HG02870 (cell line): ENCODE measurements around the gene LRRC26.
A peak's percentile ranks its signal among the peaks of the same experiment; 100 is the strongest.

ENCODE experiments used
- ATAC-seq: cut with Tn5 transposase; IDR thresholded peaks from one replicate; pipeline ENCODE4 v1.9.1; 2021; ENCODE audit warnings: mild to moderate bottlenecking, moderate library complexity; ENCODE audit not compliant: unreplicated experiment

LRRC26 gene

DNA sequence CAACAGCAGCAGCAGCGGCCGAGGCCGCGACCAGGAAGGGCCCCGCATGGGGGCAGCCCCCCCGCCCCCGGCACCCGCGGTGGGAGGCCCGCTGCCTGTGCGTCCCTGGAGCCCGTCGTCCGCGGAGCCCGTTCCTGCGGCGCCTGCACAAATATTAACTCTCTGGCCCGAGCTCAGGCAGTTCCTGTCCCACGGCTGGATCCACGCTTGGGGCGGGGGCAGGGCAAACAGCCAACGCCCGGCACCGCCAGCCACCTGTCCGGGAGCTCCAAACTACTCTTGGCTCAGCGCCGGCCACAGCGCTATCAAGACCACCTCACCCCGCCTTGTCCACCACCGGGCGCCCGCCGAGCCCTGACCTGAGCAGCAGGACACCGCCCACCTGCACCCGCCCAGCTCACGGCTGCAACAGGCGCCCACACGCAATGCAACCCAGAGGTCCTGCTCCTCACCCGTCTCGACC is at the start of gene LRRC26:
Gene LRRC26, minus strand, starts transcription at position 156 of the 463 bp plus-strand sequence. Its CDS starts 108 bp downstream, at position 48.
- ATAC-seq = no peak

DNA sequence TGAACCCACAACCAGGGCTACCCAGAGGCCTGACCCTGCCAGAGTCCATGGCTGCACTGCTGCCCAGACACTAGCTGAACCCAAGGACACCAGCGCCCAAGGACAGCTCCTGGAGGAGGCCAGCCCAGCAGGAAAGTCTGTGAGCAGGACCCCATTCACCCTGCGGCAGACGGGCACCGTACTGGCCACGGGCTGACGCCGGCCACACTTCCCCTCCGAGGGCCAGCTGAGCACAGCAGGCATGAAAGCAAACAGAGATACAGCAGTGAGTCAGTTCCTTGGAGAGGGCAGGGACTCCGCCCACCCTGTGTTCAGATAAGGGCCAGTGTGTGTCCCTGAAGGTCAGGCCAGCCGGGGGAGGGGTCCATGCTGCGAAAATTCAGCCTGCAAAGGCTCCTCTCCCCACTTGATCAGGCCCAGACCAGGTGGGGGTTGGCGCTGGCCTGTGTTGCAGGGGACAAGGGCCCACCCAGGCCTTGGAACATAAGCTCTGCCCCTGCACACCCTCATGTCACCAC is 49.0 kb upstream of the LRRC26 start:
- no peak for ATAC-seq

- no peak for ATAC-seq
Measured at GRCh38 chr9:137218212-137218753, 48.4 kb upstream of the LRRC26 start.

GRCh38 chr9:137217276-137218211 is 47.7 kb upstream of the LRRC26 start:
- ATAC-seq = no peak

DNA sequence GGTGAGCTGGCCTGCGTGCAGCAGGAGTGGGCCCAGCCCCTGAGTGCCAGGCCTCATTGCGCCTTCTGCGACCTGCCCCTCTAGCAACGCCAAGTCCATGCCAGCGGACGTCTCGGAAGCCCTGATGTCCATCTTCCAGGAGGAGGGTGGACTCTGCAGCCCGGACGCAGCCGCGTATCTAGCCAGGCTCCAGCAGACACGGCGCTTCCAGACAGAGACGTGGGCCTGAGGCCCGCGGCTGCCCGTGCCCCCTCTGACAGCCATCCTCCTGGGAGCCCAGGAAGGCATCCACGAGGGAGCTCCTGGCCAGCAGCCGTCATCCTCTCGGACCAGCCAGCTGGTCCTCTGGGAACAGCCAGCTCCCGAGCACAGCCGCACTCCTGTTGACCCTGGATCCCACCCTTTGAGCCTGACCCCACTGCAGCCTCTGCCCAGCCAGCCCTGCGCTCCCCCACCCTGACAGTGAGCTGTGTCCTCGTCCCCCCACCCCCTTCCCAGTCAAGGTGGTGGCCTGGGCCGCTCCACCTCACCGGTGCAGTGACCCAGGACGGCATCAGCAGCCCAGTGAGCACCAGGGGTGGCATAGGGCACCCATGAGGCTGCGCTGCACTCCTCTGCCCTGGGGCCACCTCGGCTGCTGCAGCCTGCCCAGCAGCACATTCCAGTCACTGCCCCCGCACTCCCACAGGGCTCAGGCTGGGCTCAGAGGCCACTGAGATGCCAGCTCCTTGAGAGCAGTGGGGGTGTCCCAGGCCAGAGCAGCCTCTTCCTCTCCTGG is 46.5 kb upstream of the LRRC26 start:
- no peak for ATAC-seq

DNA sequence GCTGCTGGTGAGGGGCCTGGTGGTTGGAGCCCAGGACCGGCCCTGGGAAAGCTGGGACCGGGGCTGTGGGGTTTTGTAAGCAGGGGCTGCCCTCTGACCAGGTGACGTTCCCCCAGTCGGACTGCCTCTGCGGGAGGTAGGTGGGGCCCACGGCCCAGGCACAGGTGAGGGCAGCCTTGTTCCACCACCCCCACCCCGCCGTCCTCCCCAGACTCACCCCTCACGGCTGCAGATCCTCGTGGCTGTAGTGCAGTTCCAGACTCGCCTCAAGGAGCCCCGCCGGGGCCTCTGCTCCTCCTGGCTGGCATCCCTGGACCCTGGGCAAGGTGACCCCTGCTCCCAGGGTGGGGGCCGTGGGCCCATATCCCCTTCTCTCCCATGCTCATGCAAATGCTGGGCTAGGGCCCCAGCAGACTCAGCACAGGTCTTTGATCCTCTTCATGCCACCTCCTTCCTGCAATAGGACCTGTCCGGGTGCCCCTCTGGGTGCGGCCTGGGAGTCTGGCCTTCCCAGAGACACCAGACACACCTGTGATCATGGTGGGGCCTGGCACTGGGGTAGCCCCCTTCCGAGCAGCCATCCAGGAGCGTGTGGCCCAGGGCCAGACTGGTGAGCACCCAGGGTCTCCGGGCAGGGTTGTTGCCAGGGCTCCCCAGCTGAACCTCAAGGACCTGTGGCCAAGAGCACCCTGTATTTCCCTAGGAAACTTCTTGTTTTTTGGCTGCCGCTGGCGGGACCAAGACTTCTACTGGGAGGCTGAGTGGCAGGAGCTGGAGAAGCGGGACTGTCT is 45.5 kb upstream of the LRRC26 start:
- no peak for ATAC-seq

DNA sequence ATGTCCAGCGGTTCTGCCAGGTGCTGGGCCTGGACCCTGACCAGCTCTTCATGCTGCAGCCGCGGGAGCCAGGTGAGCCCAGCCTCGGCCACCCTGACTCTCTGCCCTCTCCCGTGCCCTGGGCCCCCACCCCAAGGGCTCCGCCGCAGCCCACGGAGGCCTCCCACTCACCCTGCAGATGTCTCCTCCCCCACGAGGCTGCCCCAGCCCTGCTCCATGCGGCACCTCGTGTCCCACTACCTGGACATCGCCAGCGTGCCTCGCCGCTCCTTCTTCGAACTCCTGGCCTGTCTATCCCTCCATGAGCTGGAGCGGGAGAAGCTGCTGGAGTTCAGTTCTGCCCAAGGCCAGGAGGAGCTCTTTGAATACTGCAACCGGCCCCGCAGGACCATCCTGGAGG is 44.8 kb upstream of the LRRC26 start:
- ATAC-seq = no peak

DNA sequence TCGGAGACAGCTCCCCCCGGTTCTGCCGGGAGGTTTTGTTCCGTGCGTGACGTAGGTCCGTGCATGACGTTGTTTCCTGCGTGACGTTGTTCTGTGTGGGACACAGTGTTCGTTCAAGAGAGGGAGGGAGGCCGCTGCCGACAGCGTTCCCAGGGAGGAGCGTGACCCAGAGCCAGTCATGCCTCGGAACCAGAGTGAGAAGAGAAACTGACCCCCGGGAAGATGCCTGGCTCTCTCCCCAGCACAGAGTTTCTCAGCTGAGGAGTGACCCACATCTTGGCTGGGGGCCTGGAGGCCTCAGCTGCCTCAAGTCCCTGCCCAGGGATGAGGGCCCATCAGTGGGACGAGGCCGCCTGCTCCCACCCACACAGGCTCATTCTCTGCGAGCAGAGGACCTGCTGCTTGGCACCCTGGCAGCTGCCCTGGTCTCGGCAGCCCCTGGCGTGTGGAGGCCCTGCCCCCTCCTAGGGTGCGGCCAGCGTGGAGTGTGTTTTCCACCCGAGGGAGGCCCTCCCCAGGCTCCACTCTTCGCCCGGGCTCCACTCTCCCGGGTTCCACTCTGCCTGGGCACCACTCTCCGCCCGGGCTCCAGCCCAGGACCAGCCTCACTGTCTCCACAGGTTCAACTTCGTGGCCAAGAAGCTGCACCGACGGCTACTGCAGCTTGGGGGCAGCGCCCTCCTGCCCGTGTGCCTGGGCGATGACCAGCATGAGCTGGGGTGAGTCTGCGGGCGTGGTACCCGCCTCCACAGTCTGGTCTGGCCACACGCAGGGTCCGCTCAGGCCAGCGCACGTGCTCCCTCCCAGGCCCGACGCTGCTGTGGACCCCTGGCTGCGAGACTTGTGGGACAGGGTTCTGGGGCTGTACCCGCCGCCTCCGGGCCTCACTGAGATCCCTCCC is 43.6 kb upstream of the LRRC26 start:
- ATAC-seq = no peak

DNA sequence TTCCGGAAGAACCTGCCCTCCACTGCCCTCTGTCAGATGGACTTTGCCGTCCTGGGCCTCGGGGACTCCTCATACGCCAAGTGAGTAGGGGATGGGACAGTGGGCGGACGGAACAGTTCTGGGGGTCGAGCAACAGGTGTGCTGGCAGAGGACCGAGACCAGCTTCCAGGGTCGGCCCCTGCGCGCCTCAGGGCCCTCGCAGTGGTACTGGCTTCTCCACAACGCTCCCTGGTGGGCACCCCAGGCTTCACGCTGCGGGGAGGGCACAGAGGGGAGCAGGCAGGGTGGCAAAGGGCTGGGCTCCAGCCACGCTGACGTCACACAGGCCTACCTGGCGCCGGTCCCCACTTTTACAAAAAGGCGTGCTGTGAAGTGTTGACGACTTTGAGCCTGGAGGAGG is 42.7 kb upstream of the LRRC26 start:
- no peak for ATAC-seq

GRCh38 chr9:137211532-137211931 is 41.7 kb upstream of the LRRC26 start:
- no peak for ATAC-seq

DNA sequence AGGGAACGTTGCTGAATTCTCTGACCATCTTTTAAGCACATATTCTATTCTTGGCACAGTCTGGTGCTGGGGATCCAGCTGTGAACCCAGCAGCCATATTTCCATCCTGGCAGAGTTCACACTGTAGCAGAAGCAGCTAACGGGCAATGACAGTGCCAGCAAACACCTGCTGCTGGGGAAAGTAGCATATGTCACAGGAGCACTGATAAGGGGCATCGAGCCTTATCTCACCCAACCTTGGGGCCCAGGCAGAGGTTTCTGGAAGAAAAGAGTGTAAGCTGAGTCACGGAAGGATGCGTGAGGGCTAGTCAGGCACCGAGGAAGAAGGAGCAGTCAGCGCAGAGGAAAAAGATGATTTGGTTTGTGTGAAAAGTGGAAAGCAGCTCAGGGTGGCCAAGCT is 36.8 kb upstream of the LRRC26 start:
- ATAC-seq = no peak

GRCh38 chr9:137205126-137206069 is 35.5 kb upstream of the LRRC26 start, which contains the start of the genes NDOR1 and TMEM203:
NDOR1 (plus strand) TSS chr9:137205700; CDS start chr9:137205778, 78 bp downstream.
TMEM203 (minus strand) TSS chr9:137205648; CDS start chr9:137205414, 234 bp downstream.
- ATAC-seq = no peak

- no peak for ATAC-seq
Measured at GRCh38 chr9:137204731-137205125, 34.9 kb upstream of the LRRC26 start.

DNA sequence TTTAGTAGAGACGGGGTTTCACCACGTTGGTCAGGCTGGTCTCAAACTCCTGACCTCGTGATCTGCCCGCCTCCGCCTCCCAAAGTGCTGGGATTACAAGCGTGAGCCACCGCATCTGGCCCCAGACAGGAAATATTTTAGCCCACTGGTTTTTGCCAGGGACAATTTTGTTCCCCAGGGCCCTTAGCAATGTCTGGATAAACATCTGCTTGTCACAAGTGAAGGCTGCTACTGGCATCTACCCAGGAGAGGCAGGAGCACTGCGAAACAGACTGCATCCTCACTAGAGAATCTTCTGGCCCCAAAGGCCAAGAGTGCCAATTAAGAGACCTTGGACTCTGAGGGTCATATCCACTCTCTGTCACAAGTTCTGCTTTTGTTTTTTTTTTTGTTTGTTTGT is 33.1 kb upstream of the LRRC26 start:
- ATAC-seq = no peak

DNA sequence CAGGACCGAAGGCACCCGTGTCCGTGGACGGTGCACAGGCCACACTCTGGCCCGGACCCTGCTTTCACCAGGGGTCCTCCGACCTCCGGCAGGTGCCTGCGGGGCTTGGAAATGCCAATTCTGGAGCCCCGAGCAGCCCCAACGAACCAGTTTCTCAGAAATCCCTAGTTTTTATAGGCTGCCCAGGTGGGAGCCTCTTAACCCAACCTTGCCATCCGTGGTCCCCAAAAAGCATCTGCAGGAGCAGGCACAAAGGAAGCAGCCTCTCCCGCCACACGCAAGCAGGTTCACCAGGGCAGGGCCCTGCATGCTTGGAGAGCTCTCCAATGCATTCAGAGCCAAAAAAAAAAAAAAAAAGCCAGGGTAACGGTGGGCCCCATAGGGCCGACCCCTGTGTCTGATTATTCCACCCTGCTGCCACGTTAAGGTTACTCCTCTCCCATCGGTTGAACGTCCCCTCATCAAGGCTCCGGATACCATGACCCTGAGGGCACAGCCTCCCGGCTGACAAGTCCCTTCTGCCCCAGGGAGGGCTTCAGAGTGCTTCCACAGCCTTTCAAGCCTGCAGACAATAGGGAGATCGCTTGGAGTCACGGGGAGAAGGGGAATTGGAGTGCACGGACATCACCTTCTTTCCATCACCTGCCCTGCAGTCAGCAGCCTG is 31.5 kb upstream of the LRRC26 start:
- no peak for ATAC-seq

GRCh38 chr9:137200311-137201204 is 30.7 kb upstream of the LRRC26 start, which contains the start of gene TPRN:
TPRN (minus strand) TSS chr9:137200741; CDS start chr9:137200711, 30 bp downstream.
- peak; percentile 94 for ATAC-seq
